Measurements from ENCODE around the gene RNF213.

The RNF213 gene

GRCh38 chr17:80445007-80445725 is 184.5 kb downstream of the RNF213 start:
- no peak for TF ChIP-seq CTCF (IDR thresholded peaks at IDR 0.05; ENCODE audit: unreplicated experiment in 3 of 3)
- H3K4me1 Mint-ChIP-seq, result no peaks in the 10 kb centered on the region
- H3K36me3 Mint-ChIP-seq (ENCODE audit: low read depth), result no peaks in the 10 kb centered on the region
- no peak overlapping the region for H3K4me3 Mint-ChIP-seq
- H3K9me3 Mint-ChIP-seq, result no peaks in the 10 kb centered on the region
- no peak overlapping the region for H3K27ac Mint-ChIP-seq
- H3K27me3 Mint-ChIP-seq (ENCODE audit: low read depth), result peaks cover 31% of the 10 kb centered on the region

GRCh38 chr17:80445726-80446110 is 185.1 kb downstream of the RNF213 start:
- peaks cover 34% of the 10 kb centered on the region for H3K27me3 Mint-ChIP-seq (ENCODE audit: low read depth)
- TF ChIP-seq CTCF (IDR thresholded peaks at IDR 0.05; ENCODE audit: unreplicated experiment in 3 of 3), result no peak
- H3K36me3 Mint-ChIP-seq (ENCODE audit: low read depth), result no peaks in the 10 kb centered on the region
- peaks cover 4% of the 10 kb centered on the region for H3K4me1 Mint-ChIP-seq
- no peak overlapping the region for H3K27ac Mint-ChIP-seq
- H3K9me3 Mint-ChIP-seq, result no peaks in the 10 kb centered on the region
- no peak overlapping the region for H3K4me3 Mint-ChIP-seq

GRCh38 chr17:80446645-80447405 is 186.2 kb downstream of the RNF213 start:
- H3K27ac Mint-ChIP-seq, result no peak overlapping the region
- H3K36me3 Mint-ChIP-seq (ENCODE audit: low read depth), result no peaks in the 10 kb centered on the region
- no peaks in the 10 kb centered on the region for H3K9me3 Mint-ChIP-seq
- no peak overlapping the region for H3K4me3 Mint-ChIP-seq
- no peak for TF ChIP-seq CTCF (IDR thresholded peaks at IDR 0.05; ENCODE audit: unreplicated experiment in 3 of 3)
- H3K4me1 Mint-ChIP-seq, result peaks cover 4% of the 10 kb centered on the region
- peaks cover 28% of the 10 kb centered on the region for H3K27me3 Mint-ChIP-seq (ENCODE audit: low read depth)

- peaks cover 18% of the 10 kb centered on the region for H3K27me3 Mint-ChIP-seq (ENCODE audit: low read depth)
- no peaks in the 10 kb centered on the region for H3K9me3 Mint-ChIP-seq
- no peak overlapping the region for H3K4me3 Mint-ChIP-seq
- no peak for TF ChIP-seq CTCF (IDR thresholded peaks at IDR 0.05; ENCODE audit: unreplicated experiment in 3 of 3)
- peaks cover 4% of the 10 kb centered on the region for H3K4me1 Mint-ChIP-seq
- no peaks in the 10 kb centered on the region for H3K36me3 Mint-ChIP-seq (ENCODE audit: low read depth)
- H3K27ac Mint-ChIP-seq, result no peak overlapping the region
Observed at GRCh38 chr17:80447790-80448189, 187.1 kb downstream of the RNF213 start.
